ENCODE results near the gene TIPARP.
"Not testable (repeated sequence)": the region's sequence is repeated elsewhere in the genome, so short reads cannot be mapped to it uniquely, and the experiment has no call there.

The TIPARP gene

DNA sequence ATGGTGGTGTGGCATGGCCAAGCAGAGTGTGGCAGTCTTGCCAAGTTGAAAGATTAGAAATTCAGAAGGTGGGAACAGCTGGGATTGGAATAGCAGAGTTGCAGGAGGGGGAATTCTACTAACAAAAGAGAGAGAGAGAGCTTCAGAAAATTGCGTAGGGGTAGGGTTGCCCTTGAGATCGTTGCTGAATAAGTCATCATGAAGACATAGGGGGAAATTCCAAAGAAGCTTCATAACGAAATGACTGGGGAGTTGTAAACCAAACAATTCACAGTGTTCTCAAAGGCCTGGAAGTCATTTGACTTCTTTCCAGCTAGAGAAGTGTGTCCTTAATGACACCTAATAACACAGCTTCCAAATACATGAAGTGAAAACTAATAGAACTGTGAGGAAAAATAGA is 26.3 kb upstream of the TIPARP start:
- DNase-seq: peak; percentile 66

DNA sequence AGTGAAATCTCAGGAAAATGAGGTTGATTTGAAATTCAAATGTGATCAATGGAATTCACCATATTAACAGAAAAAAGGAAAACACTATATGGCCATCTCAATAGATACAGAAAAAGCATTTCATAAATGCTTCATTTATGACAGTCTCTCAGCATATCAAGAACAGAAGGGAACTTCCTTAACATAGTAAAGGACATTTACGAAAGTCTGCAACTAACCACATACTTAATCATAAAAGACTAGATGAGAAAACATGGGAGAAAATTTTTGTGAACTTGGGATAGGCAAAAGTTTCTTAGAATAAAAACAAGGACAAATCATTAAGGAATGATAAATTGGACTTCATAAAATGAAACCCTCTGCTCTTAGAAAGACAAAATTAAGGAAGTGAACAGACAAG is 24.7 kb upstream of the TIPARP start:
- DNase-seq: no peak

DNA sequence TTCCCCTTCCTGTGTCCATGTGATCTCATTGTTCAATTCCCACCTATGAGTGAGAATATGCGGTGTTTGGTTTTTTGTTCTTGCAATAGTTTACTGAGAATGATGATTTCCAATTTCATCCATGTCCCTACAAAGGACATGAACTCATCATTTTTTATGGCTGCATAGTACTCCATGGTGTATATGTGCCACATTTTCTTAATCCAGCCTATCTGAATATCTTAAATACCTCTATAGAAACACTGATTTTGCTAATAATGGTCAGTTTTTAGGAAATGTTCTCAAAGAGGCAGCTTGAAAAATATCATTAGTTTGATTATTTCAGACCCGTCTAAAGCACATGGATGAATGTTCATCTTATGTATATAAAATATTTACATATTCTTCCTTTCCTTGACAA is 21.7 kb upstream of the TIPARP start:
- DNase-seq: not testable (repeated sequence)

GRCh38 chr3:156654834-156655233 is 19.6 kb upstream of the TIPARP start:
- DNase-seq: no peak

DNA sequence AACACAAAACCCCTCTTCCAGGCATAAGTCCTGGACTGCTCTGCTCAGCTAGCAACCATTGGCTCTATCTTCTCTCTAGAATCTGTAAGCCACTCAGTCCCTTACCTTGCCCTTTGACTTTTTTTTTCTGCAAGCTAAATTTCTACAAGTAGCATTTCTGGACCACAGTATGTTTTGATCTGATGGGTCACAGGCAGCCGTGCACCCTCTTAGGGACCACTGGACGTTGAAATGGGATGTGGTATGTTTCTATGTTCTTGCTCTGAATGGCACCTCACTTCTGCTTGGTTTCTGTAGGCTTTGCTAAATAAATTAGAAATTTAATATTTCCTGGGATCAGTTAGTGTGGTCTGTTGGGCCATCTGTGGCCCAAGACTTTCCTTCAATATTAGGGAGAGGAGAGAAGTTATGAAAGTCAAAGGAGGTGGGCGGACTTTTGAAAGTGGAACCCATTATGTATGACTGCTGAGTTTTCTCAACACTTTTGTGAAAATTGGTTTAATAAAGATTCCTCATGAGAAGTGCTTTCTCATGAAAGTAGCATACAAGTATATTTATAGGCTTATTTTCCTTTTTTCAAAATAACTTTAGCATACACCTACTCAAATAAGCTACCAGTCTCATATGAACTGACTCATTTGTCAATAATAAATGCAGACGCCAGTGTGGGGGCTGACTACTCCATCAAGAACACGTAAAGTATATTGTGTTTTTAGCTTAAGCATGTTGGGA is 18.4 kb upstream of the TIPARP start:
- no peak for DNase-seq

- no peak for DNase-seq
Observed at GRCh38 chr3:156657440-156657839, 16.9 kb upstream of the TIPARP start.

DNA sequence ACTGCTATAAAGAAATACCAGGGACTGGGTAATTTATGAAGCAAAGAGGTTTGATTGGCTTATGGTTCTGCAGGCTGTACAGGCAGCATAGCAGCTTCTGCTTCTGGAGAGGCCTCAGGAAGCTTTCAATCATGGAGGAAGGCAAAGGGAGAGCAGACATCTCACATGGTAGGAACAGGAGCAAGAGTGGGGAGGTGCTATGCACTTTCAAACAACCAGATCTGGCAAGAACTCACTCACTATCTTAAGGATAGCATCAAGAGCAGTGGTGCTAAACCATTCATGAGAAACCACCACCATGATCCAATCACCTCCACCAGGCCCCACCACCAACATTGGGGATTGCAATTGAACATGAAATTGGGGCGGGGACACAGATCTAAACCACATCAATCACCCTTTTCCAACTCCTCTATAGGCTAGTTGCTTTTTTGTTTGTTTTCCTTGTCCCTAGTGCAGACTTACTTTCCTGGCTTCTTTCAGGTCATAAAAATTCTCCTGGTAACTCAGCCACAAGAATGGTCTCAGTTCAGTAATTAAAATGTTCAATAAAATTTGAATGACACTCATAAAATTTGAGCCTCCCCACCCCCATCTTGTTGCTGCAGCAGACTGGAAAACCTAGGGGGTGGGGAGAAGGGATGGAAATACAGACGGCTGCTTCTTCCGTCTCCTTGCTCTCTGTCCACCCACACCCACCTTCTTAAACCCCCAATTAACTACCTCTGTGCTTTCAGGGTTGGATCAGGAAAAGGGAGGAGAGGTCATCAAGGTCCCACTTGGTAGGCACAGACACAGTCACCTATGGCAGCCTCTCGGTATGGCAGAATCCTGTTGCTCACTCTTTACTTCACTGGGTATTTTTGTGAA is 16.3 kb upstream of the TIPARP start:
- DNase-seq: no peak

- DNase-seq: no peak
Observed at GRCh38 chr3:156658732-156659090, 15.7 kb upstream of the TIPARP start.

GRCh38 chr3:156659260-156659659 is 15.1 kb upstream of the TIPARP start:
- DNase-seq: no peak

- DNase-seq: no peak
Observed at GRCh38 chr3:156661155-156661554, 13.2 kb upstream of the TIPARP start.

GRCh38 chr3:156664011-156664830 is 10.2 kb upstream of the TIPARP start:
- no peak for DNase-seq

- no peak for DNase-seq
Observed at GRCh38 chr3:156664831-156665178, 9.6 kb upstream of the TIPARP start.

DNA sequence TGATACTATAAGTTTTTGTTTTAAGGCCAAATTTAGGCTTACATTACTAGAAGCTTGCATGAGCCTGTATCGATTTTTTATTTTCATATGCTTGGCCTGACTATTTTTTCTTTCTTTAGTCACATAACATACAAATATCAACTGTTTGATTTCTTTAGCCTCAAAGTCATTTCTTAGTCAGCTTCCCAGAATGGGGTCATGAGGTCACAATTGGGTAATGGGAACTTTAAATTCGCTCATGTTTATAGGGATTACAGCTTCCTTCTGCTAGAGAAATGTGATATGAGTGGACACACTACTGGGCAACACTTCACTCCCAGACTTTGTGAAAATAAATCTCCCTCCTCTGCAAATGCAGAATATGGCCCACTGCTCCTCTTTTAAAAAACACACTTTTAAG is 9.1 kb upstream of the TIPARP start:
- peak; percentile 92 for DNase-seq

GRCh38 chr3:156666073-156666472 is 8.3 kb upstream of the TIPARP start:
- no peak for DNase-seq

- peak; percentile 73 for DNase-seq
Observed at GRCh38 chr3:156668073-156668763, 6.2 kb upstream of the TIPARP start.

GRCh38 chr3:156670077-156670476 is 4.3 kb upstream of the TIPARP start:
- no peak for DNase-seq

- no peak for DNase-seq
Observed at GRCh38 chr3:156670652-156671051, 3.7 kb upstream of the TIPARP start.

DNA sequence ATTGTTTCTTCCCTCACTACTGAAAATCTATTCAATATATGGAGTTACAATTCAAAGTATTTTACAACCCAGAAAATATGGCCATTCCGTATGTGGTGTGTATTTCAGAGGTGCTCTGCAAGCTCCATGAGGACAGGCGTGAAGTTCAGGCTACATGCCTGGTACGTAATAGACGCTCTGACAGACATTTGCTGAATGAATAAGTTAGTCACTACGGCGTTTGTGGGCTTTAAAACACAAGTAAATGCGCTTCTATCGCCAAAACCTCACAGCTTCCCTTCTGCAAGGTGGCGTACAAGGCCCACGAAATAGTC is 701 bp upstream of the TIPARP start:
- no peak for DNase-seq

GRCh38 chr3:156674911-156675829 is 780 bp downstream of the TIPARP start:
- peak; percentile 66 for DNase-seq

- DNase-seq: peak; percentile 93
Observed at GRCh38 chr3:156675830-156676767, 1.7 kb downstream of the TIPARP start.

Measured in HCEC 1CT (cell line).